BLaER1 (cell line): ENCODE measurements around the gene BCL2L13.

ENCODE experiments used
- H3K27ac ChIP-seq: shearing (Covaris generic); formaldehyde crosslinking; 2 replicates; pipeline ENCODE4 v1.8.1; 2022
- H3K27me3 ChIP-seq: shearing (Covaris generic); formaldehyde crosslinking; 2 replicates; pipeline ENCODE4 v1.8.1; 2022
- H3K36me3 ChIP-seq: shearing (Covaris generic); formaldehyde crosslinking; 2 replicates; pipeline ENCODE4 v1.8.1; 2022
- H3K4me1 ChIP-seq: shearing (Covaris generic); formaldehyde crosslinking; 2 replicates; pipeline ENCODE4 v1.8.1; 2022
- H3K4me2 ChIP-seq: shearing (Covaris generic); formaldehyde crosslinking; 2 replicates; pipeline ENCODE4 v1.8.1; 2022
- H3K4me3 ChIP-seq: shearing (Covaris generic); formaldehyde crosslinking; 2 replicates; pipeline ENCODE4 v1.8.1; 2022
- H3K9ac ChIP-seq: shearing (Covaris generic); formaldehyde crosslinking; 2 replicates; pipeline ENCODE4 v1.8.1; 2022
- H3K9me3 ChIP-seq: shearing (Covaris generic); formaldehyde crosslinking; 2 replicates; pipeline ENCODE4 v1.8.1; 2022
- H4K20me1 ChIP-seq: shearing (Covaris generic); formaldehyde crosslinking; 2 replicates; pipeline ENCODE4 v1.8.1; 2022
- Cebpa-rat ChIP-seq: shearing (Covaris generic); IDR thresholded peaks from 2 replicates; pipeline ENCODE4 v1.8.1; 2022

Gene BCL2L13

GRCh38 chr22:17719911-17720310, 81.4 kb downstream of the BCL2L13 start:
- H3K36me3 ChIP-seq: 0 out of 2 replicates have a peak, but pooled peaks cover 5% of the 10 kb centered on the region
- H3K27me3 ChIP-seq: no peaks in the 10 kb centered on the region
- no peaks in the 10 kb centered on the region for H3K9me3 ChIP-seq
- H3K4me1 ChIP-seq: peaks cover 29% of the 10 kb centered on the region
- H3K27ac ChIP-seq: no peak overlapping the region
- no peak overlapping the region for H3K4me3 ChIP-seq
- H4K20me1 ChIP-seq: no peaks in the 10 kb centered on the region
- no peak overlapping the region for H3K9ac ChIP-seq
- TF ChIP-seq Cebpa-rat: no peak
- no peak overlapping the region for H3K4me2 ChIP-seq

- H3K4me3 ChIP-seq: peak overlapping the region; percentile 15; the same call in 1 of the 2 replicates
- TF ChIP-seq Cebpa-rat: no peak
Measured at GRCh38 chr22:17724241-17724640, 85.7 kb downstream of the BCL2L13 start.

GRCh38 chr22:17724678-17725499, 86.3 kb downstream of the BCL2L13 start:
- Histone ChIP-seq H3K9me3 (no peaks in the 10 kb centered on the region), H3K9ac (0 out of 2 replicates have a peak overlapping the region, but pooled peaks have one; percentile 2), H4K20me1 (peaks cover 12% of the 10 kb centered on the region; the same call in 1 of the 2 replicates), H3K4me2 (peak overlapping the region; percentile 77), H3K27ac (peak overlapping the region; percentile 48; the same call in 1 of the 2 replicates), H3K4me3 (no peak overlapping the region), H3K36me3 (peaks cover 27% of the 10 kb centered on the region), H3K4me1 (peaks cover 64% of the 10 kb centered on the region), H3K27me3 (no peaks in the 10 kb centered on the region)
- no peak for TF ChIP-seq Cebpa-rat

More at GRCh38 chr22:17724241-17724640, 85.7 kb downstream of the BCL2L13 start:
- Histone ChIP-seq H3K27ac (peak overlapping the region; percentile 48; the same call in 1 of the 2 replicates), H3K4me1 (peaks cover 64% of the 10 kb centered on the region), H3K9me3 (no peaks in the 10 kb centered on the region), H3K9ac (peak overlapping the region; percentile 7; the same call in 1 of the 2 replicates), H3K27me3 (no peaks in the 10 kb centered on the region), H4K20me1 (peaks cover 12% of the 10 kb centered on the region; the same call in 1 of the 2 replicates), H3K36me3 (peaks cover 20% of the 10 kb centered on the region), H3K4me2 (peak overlapping the region; percentile 77)

- peaks cover 12% of the 10 kb centered on the region; the same call in 1 of the 2 replicates for H4K20me1 ChIP-seq
- no peak for TF ChIP-seq Cebpa-rat
Measured at GRCh38 chr22:17725500-17725796, 86.9 kb downstream of the BCL2L13 start.

GRCh38 chr22:17726006-17726927, 87.7 kb downstream of the BCL2L13 start:
- Histone ChIP-seq H3K36me3 (peaks cover 38% of the 10 kb centered on the region), H4K20me1 (peaks cover 12% of the 10 kb centered on the region; the same call in 1 of the 2 replicates)

More at GRCh38 chr22:17725500-17725796, 86.9 kb downstream of the BCL2L13 start:
- Histone ChIP-seq H3K4me3 (no peak overlapping the region), H3K9me3 (no peaks in the 10 kb centered on the region), H3K4me1 (peaks cover 64% of the 10 kb centered on the region), H3K27ac (peak overlapping the region; percentile 48; the same call in 1 of the 2 replicates), H3K4me2 (peak overlapping the region; percentile 77), H3K9ac (no peak overlapping the region), H3K27me3 (no peaks in the 10 kb centered on the region), H3K36me3 (peaks cover 32% of the 10 kb centered on the region)

GRCh38 chr22:17726928-17727897, 88.7 kb downstream of the BCL2L13 start:
- Histone ChIP-seq H3K4me3 (no peak overlapping the region), H3K4me2 (peak overlapping the region; percentile 77), H3K27me3 (no peaks in the 10 kb centered on the region), H3K4me1 (peaks cover 62% of the 10 kb centered on the region), H3K36me3 (peaks cover 47% of the 10 kb centered on the region), H3K9me3 (no peaks in the 10 kb centered on the region), H3K27ac (peak overlapping the region; percentile 62; the same call in 1 of the 2 replicates), H3K9ac (peak overlapping the region; percentile 47; the same call in 1 of the 2 replicates), H4K20me1 (peaks cover 12% of the 10 kb centered on the region; the same call in 1 of the 2 replicates)
- no peak for TF ChIP-seq Cebpa-rat

More at GRCh38 chr22:17726006-17726927, 87.7 kb downstream of the BCL2L13 start:
- Histone ChIP-seq H3K27me3 (no peaks in the 10 kb centered on the region), H3K9me3 (no peaks in the 10 kb centered on the region), H3K4me2 (peak overlapping the region; percentile 77), H3K27ac (peak overlapping the region; percentile 62; the same call in 1 of the 2 replicates), H3K4me1 (peaks cover 64% of the 10 kb centered on the region), H3K9ac (peak overlapping the region; percentile 47; the same call in 1 of the 2 replicates), H3K4me3 (no peak overlapping the region)
- no peak for TF ChIP-seq Cebpa-rat

- H3K4me1 ChIP-seq: peaks cover 54% of the 10 kb centered on the region
- H3K27me3 ChIP-seq: no peaks in the 10 kb centered on the region
- TF ChIP-seq Cebpa-rat: no peak
- peaks cover 12% of the 10 kb centered on the region; the same call in 1 of the 2 replicates for H4K20me1 ChIP-seq
- H3K27ac ChIP-seq: no peak overlapping the region
- H3K9me3 ChIP-seq: no peaks in the 10 kb centered on the region
- H3K4me3 ChIP-seq: no peak overlapping the region
- no peak overlapping the region for H3K4me2 ChIP-seq
- no peak overlapping the region for H3K9ac ChIP-seq
- H3K36me3 ChIP-seq: peaks cover 63% of the 10 kb centered on the region
Measured at GRCh38 chr22:17728786-17729185, 90.2 kb downstream of the BCL2L13 start.

- peaks cover 67% of the 10 kb centered on the region for H3K36me3 ChIP-seq
- H3K9me3 ChIP-seq: no peaks in the 10 kb centered on the region
- no peak overlapping the region for H3K4me3 ChIP-seq
- H4K20me1 ChIP-seq: peaks cover 15% of the 10 kb centered on the region; the same call in 1 of the 2 replicates
- no peak overlapping the region for H3K9ac ChIP-seq
- H3K27me3 ChIP-seq: no peaks in the 10 kb centered on the region
- TF ChIP-seq Cebpa-rat: no peak
- no peak overlapping the region for H3K27ac ChIP-seq
- peaks cover 54% of the 10 kb centered on the region for H3K4me1 ChIP-seq
- no peak overlapping the region for H3K4me2 ChIP-seq
Measured at GRCh38 chr22:17729561-17729960, 91.0 kb downstream of the BCL2L13 start.
